ENCODE data around the gene SNX25.

GRCh38 chr4:185370268-185370949, 161.0 kb downstream of the SNX25 start:
- no peak for TF ChIP-seq CTCF (IDR thresholded peaks at IDR 0.05)
- TF ChIP-seq POLR2A (IDR thresholded peaks at IDR 0.05), result no peak
- TF ChIP-seq POLR2AphosphoS5 (IDR thresholded peaks at IDR 0.05; ENCODE audit: insufficient read depth in 1 of 2, low read depth in 1 of 2), result no peak

Data from vagina (tissue), 2 donors.